Heart left ventricle (tissue), 13 donors: Measurements from ENCODE around the gene HAGHL.

Source experiments
- CTCF ChIP-seq, 12 donors: fragments of 200-600 bp; sonication (generic) in 4 of 12; IDR thresholded peaks; one replicate each; pipeline versions ENCODE4 v1.5.0 to v1.8.0; 2018 to 2022; ENCODE audit warnings: antibody characterized with exemption in 12 of 12, mild to moderate bottlenecking in 5 of 12
- POLR2A ChIP-seq, 2 donors: fragments of 450-650 bp; IDR thresholded peaks; one replicate each; pipeline ENCODE4 v1.6.1; 2017; ENCODE audit warnings: antibody characterized with exemption in 2 of 2, mild to moderate bottlenecking in 2 of 2, moderate library complexity in 2 of 2
- donor health status: ischemic (EF 13 %, LVEDD 7.1; RV severe dilation, severe dysfunction).
- donor health status: DM: no; HTN: yes; CAD: no.
- donor health status: DM: no; HTN: no; CAD: no.
- donor health status: ischemic (EF 25% LVEDD 6.9; RV normal size, moderate dysfunction).
- donor health status: ischemic (EF 25% LVEDD 5.7; RV mildly dilated, moderate dysfunction).
- donor health status: ischemic (EF 35%, LVEDD 5.7; RV mildly dilated, moderate dysfunction).
- donor health status: nonischemic (EF 11% LVEDD 7.7; RV severe dilation, severe dysfunction).
- donor health status: DM: yes; HTN: yes; CAD: no.
- donor health status: PGD.
- donor health status: ischemic (EF 29% LVEDD 5.4; RV normal size, mild dysfunction).
- donor health status: nonischemic (EF 23%, LVEDD 6.1; RV moderate dilation, normal function).

DNA sequence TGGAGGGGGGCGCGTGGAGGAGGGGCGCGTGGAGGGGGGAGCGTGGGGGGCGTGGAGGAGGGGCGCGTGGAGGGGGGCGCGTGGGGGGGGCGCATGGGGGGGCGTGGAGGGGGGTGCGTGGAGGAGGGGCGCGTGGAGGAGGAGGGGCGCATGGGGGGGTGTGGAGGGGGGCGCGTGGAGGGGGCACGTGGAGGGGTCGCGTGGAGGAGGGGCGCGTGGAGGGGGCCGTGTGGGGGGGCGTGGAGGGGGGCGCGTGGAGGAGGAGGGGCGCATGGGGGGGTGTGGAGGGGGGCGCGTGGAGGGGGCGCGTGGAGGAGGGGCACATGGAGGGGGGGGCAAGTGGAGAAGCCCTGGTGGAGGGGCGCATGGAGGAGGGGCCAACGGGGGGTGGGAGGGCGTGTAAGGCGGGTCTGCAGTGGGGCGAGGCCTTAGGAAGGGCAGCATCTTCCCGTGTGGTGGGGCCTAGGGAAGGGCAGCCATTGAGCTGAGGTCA is 40.9 kb downstream of the HAGHL start:
- TF ChIP-seq POLR2A (IDR thresholded peaks at IDR 0.05) (no peak), CTCF (IDR thresholded peaks at IDR 0.05) (no peak)
